Measurements from ENCODE around the gene TMEM17. TPM values are rescaled to one million over a fixed set of nuclear protein-coding genes. Genes with fewer than 3 reads are reported as not detected.
A peak's percentile ranks its signal among the peaks of the same experiment; 100 is the strongest.

The TMEM17 gene
- total and polyA plus RNA-seq, 2 of the 13 experiments (the other 11 are each of a cell fraction or from before 2014, with no cell fraction given): 0.22 to 0.50 TPM

GRCh38 chr2:62465741-62466502, 40.1 kb downstream of the TMEM17 start:
- Histone ChIP-seq H3K36me3 (replicated peaks in 1 of 2; ENCODE audit: control insufficient read depth in 1 of 2, insufficient read depth in 2 of 2, low read length in 2 of 2) (no peaks in the 10 kb centered on the region), H3K4me1 (ENCODE audit: insufficient read depth, low read length) (peaks cover 96% of the 10 kb centered on the region), H2AFZ (ENCODE audit: low read length) (no peak overlapping the region), H3K79me2 (ENCODE audit: insufficient read depth, low read length) (no peaks in the 10 kb centered on the region), H3K9ac (ENCODE audit: insufficient read depth, low read depth, low read length) (no peak overlapping the region), H3K4me2 (ENCODE audit: low read depth, low read length) (no peak overlapping the region), H4K20me1 (ENCODE audit: insufficient read depth, low read length) (no peaks in the 10 kb centered on the region), H3K27me3 (ENCODE audit: control insufficient read depth in 1 of 2, insufficient read depth in 2 of 2, low read length in 2 of 2) (no peaks in the 10 kb centered on the region), H3K4me3 (replicated peaks in 1 of 3; ENCODE audit: insufficient read depth in 1 of 3, low read depth in 2 of 3, low read length in 3 of 3) (no peak overlapping the region), H3K27ac (ENCODE audit: extremely low read length, insufficient read depth, low read length) (no peak overlapping the region), H3K9me3 (ENCODE audit: low read length) (no peaks in the 10 kb centered on the region)
- DNase-seq (ENCODE audit: low spot score) (no peak), FAIRE-seq (no peak), ATAC-seq (no peak)
- TF ChIP-seq ZNF747 (CRISPR knock-in tag; IDR thresholded peaks at IDR 0.05; ENCODE audit: borderline replicate concordance) (no peak), SRY (CRISPR knock-in tag; IDR thresholded peaks at IDR 0.05) (no peak), MAFF (IDR thresholded peaks at IDR 0.05; ENCODE audit: low read depth, low read length) (no peak), ZNF446 (CRISPR knock-in tag; IDR thresholded peaks at IDR 0.05) (no peak), NPAS2 (CRISPR knock-in tag; IDR thresholded peaks at IDR 0.05; ENCODE audit: borderline replicate concordance) (no peak), ZNF282 (IDR thresholded peaks at IDR 0.05; ENCODE audit: partially characterized antibody) (no peak), LCORL (IDR thresholded peaks at IDR 0.05) (no peak), LCORL (CRISPR knock-in tag; IDR thresholded peaks at IDR 0.05) (no peak), ZNF431 (CRISPR knock-in tag; IDR thresholded peaks at IDR 0.05; ENCODE audit: borderline replicate concordance, low read depth) (no peak), NR3C1 (CRISPR knock-in tag; IDR thresholded peaks at IDR 0.05) (no peak), TFDP2 (CRISPR knock-in tag; IDR thresholded peaks at IDR 0.05) (no peak), XBP1 (CRISPR knock-in tag; IDR thresholded peaks at IDR 0.05) (no peak), KAT8 (CRISPR knock-in tag; IDR thresholded peaks at IDR 0.05) (0 out of 2 replicates have a peak, but pooled peaks have one; percentile 11), STAG1 (CRISPR knock-in tag; IDR thresholded peaks at IDR 0.05) (peak; percentile 35; the same call in 1 of the 2 replicates), FOXO1 (CRISPR knock-in tag; IDR thresholded peaks at IDR 0.05) (0 out of 2 replicates have a peak, but pooled peaks have one; percentile 10)
- TF ChIP-seq, protein P1, sequence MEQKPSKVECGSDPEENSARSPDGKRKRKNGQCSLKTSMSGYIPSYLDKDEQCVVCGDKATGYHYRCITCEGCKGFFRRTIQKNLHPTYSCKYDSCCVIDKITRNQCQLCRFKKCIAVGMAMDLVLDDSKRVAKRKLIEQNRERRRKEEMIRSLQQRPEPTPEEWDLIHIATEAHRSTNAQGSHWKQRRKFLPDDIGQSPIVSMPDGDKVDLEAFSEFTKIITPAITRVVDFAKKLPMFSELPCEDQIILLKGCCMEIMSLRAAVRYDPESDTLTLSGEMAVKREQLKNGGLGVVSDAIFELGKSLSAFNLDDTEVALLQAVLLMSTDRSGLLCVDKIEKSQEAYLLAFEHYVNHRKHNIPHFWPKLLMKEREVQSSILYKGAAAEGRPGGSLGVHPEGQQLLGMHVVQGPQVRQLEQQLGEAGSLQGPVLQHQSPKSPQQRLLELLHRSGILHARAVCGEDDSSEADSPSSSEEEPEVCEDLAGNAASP (CRISPR knock-in tag; IDR thresholded peaks at IDR 0.05; ENCODE audit: borderline replicate concordance): no peak
- in situ Hi-C loops (cut with HindIII; ENCODE audit: extremely low pct_ligation_motif_present, low pct_unique_long_range_greater_than_20kb): no loop called here
- POLR2A ChIA-PET: interaction anchor here (1.7 to 4.1 kb wide), 4 partner anchors 9 to 240 kb away, joined by 7 to 37 read pairs (median 21); partner anchors contain the start of gene EHBP1
- intact Hi-C loops (cut with micrococcal nuclease; ENCODE audit: unreplicated experiment): no loop called here
- 96% methylated on average over 8 of the region's 8 CpGs for WGBS (ENCODE audit: low lambda C conversion rate)
- no TSS peak for BruUV-seq (replicated peaks)
- CTCF ChIA-PET (ENCODE audit: low intra/inter-chr PET ratio, low total read pairs): no interaction called here
